Mesenchymal stem cell (in vitro differentiated cells and primary cell): ENCODE results near the gene AMN.

Experiments
- DNase-seq: peaks from one replicate; pipeline ENCODE4 v3.0.0-alpha.2; 2013
- H2AFZ ChIP-seq: one replicate; pipeline ENCODE4 v1.6.1; 2013; ENCODE audit warnings: low read depth, mild to moderate bottlenecking, control low read depth, inconsistent platforms, low read length, moderate library complexity
- H2AK5ac ChIP-seq: 2 replicates; pipeline ENCODE4 v1.6.1; 2013; ENCODE audit warnings: low read length, moderate library complexity, mild to moderate bottlenecking, inconsistent platforms; ENCODE audit not compliant: severe bottlenecking
- H2BK120ac ChIP-seq: one replicate; pipeline ENCODE4 v1.6.1; 2013; ENCODE audit warnings: low read depth, mild to moderate bottlenecking, inconsistent platforms, low read length, moderate library complexity
- H2BK12ac ChIP-seq, 2 experiments: one replicate each; pipeline ENCODE4 v1.6.1; 2013; ENCODE audit warnings: inconsistent platforms in 2 of 2, low read length in 2 of 2, mild to moderate bottlenecking in 2 of 2, moderate library complexity in 2 of 2, control low read depth in 1 of 2
- H2BK15ac ChIP-seq: one replicate; pipeline ENCODE4 v1.6.1; 2013; ENCODE audit warnings: mild to moderate bottlenecking, low read depth, inconsistent platforms; ENCODE audit not compliant: poor library complexity, severe bottlenecking
- H2BK5ac ChIP-seq: 2 replicates; pipeline ENCODE4 v1.6.1; 2013; ENCODE audit warnings: low read depth, mild to moderate bottlenecking, low read length, control low read depth, inconsistent platforms; ENCODE audit not compliant: poor library complexity, severe bottlenecking
- H3K14ac ChIP-seq, 2 experiments: one replicate each; pipeline ENCODE4 v1.6.1; 2013; ENCODE audit warnings: inconsistent platforms in 2 of 2, low read length in 2 of 2, control low read depth in 1 of 2, mild to moderate bottlenecking in 1 of 2, moderate library complexity in 1 of 2
- H3K18ac ChIP-seq, 2 experiments: one replicate each; pipeline ENCODE4 v1.6.1; 2013; ENCODE audit warnings: inconsistent platforms in 2 of 2, low read length in 2 of 2, control low read depth in 1 of 2, low read depth in 1 of 2, mild to moderate bottlenecking in 1 of 2
- H3K23ac ChIP-seq, 2 experiments: one replicate each; pipeline ENCODE4 v1.6.1; 2013; ENCODE audit warnings: inconsistent platforms in 2 of 2, low read length in 2 of 2, mild to moderate bottlenecking in 2 of 2, moderate library complexity in 2 of 2, control low read depth in 1 of 2
- H3K27ac ChIP-seq: 2 replicates; pipeline ENCODE4 v1.5.1; 2013; ENCODE audit warnings: mild to moderate bottlenecking, moderate library complexity, low read length, control low read depth, inconsistent platforms; ENCODE audit not compliant: poor library complexity, severe bottlenecking
- H3K27me3 ChIP-seq, 2 experiments: 2 replicates each; pipeline versions ENCODE4 v1.6.1 to v1.7.0; 2013; ENCODE audit warnings: low read length in 2 of 2, mild to moderate bottlenecking in 2 of 2, moderate library complexity in 2 of 2, control low read depth in 1 of 2, inconsistent platforms in 1 of 2; ENCODE audit not compliant: control insufficient read depth in 1 of 2, insufficient read depth in 1 of 2
- H3K36me3 ChIP-seq, 2 experiments: 2 replicates each; pipeline versions ENCODE4 v1.6.1 to v1.7.0; 2013; ENCODE audit warnings: low read length in 2 of 2, control low read depth in 1 of 2, inconsistent platforms in 1 of 2, low read depth in 1 of 2, mild to moderate bottlenecking in 1 of 2; ENCODE audit not compliant: insufficient read depth in 2 of 2, control insufficient read depth in 1 of 2
- H3K4ac ChIP-seq, 2 experiments: one replicate each; pipeline ENCODE4 v1.6.1; 2013; ENCODE audit warnings: inconsistent platforms in 2 of 2, low read length in 2 of 2, mild to moderate bottlenecking in 2 of 2, moderate library complexity in 2 of 2, control low read depth in 1 of 2, low read depth in 1 of 2
- H3K4me1 ChIP-seq: 2 replicates; pipeline ENCODE4 v1.6.1; 2013; ENCODE audit warnings: low read depth, low read length, control low read depth; ENCODE audit not compliant: control insufficient read depth, insufficient read depth
- H3K4me2 ChIP-seq: 2 replicates; pipeline ENCODE4 v1.6.1; 2013; ENCODE audit warnings: low read length, mild to moderate bottlenecking, inconsistent platforms; ENCODE audit not compliant: poor library complexity, severe bottlenecking
- H3K4me3 ChIP-seq, 2 experiments: 2 replicates each; pipeline versions ENCODE4 v1.5.1 to v1.7.0; 2013; ENCODE audit warnings: low read length in 2 of 2, mild to moderate bottlenecking in 2 of 2, control low read depth in 1 of 2, low read depth in 1 of 2; ENCODE audit not compliant: insufficient read depth in 1 of 2
- H3K79me1 ChIP-seq: replicated peaks from 2 replicates; pipeline ENCODE4 v1.6.1; 2013; ENCODE audit warnings: mild to moderate bottlenecking, control low read depth, low read length, inconsistent platforms; ENCODE audit not compliant: poor library complexity, severe bottlenecking
- H3K9ac ChIP-seq: 2 replicates; pipeline ENCODE4 v1.7.0; 2013; ENCODE audit warnings: mild to moderate bottlenecking, low read length, moderate library complexity
- H3K9me3 ChIP-seq: 2 replicates; pipeline ENCODE4 v1.7.0; 2013; ENCODE audit warnings: mild to moderate bottlenecking, low read length; ENCODE audit not compliant: control insufficient read depth
- H4K8ac ChIP-seq: one replicate; pipeline ENCODE4 v1.6.1; 2013; ENCODE audit warnings: inconsistent platforms, mild to moderate bottlenecking, low read length, moderate library complexity
- H4K91ac ChIP-seq: one replicate; pipeline ENCODE4 v1.6.1; 2013; ENCODE audit warnings: mild to moderate bottlenecking, low read length, inconsistent platforms
- WGBS: methylation state at CpG from one replicate; pipeline ENCODE4 v1.1.7; 2013; ENCODE audit warnings: mixed read lengths; 5-methylcytosine and 5-hydroxymethylcytosine counted together

AMN gene

DNA sequence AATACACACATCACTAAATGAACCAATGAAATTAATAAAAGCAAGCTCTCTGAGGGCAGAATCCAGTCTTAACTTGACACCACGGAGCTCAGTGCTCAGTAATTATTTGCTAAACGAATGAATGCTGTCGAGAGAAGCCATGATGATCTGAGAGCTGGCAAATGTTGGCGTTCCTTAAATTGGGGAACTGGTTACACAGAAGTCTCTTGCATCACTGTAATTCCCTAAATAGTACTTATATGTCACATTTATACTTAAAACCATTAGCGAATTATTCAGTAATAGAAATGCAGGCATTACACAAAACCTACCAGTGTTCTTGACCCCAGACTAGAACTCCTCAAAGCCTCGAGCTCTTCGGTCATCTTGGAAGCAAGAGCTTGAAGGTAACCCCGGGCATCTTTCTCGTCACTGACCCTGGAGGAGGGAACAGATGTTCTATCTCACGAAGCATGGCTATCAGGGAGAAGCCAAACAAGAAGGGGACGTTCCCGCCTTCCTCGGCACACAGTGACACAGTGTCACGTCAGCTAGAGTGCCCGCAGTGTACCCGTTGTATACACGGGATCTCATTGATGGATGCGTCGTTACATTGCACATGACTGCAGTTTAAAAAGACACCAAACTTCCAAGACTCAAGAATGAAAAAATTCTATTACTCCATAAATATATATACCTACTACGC is 43.6 kb downstream of the AMN start:
- Histone ChIP-seq H2AK5ac (no peak overlapping the region), H3K4me2 (no peak overlapping the region), H2BK12ac (no peak overlapping the region), H3K27ac (no peak overlapping the region), H3K9ac (no peak overlapping the region), H3K79me1 (peaks cover 34% of the 10 kb centered on the region), H3K4ac (no peak overlapping the region), H3K4me3 (no peak overlapping the region), H3K23ac (no peak overlapping the region), H4K8ac (no peak overlapping the region), H2AFZ (no peak overlapping the region), H3K14ac (no peak overlapping the region), H2BK15ac (no peak overlapping the region), H4K91ac (no peak overlapping the region), H3K36me3 (peaks cover 76 to 99% of the 10 kb centered on the region in 2 experiments), H2BK5ac (no peak overlapping the region), H3K4me1 (no peaks in the 10 kb centered on the region), H3K9me3 (no peaks in the 10 kb centered on the region), H3K18ac (no peak overlapping the region), H3K27me3 (no peaks in the 10 kb centered on the region), H2BK120ac (no peak overlapping the region)
- WGBS = 97% methylated on average over 19 of the region's 20 CpGs
- DNase-seq = no peak

DNA sequence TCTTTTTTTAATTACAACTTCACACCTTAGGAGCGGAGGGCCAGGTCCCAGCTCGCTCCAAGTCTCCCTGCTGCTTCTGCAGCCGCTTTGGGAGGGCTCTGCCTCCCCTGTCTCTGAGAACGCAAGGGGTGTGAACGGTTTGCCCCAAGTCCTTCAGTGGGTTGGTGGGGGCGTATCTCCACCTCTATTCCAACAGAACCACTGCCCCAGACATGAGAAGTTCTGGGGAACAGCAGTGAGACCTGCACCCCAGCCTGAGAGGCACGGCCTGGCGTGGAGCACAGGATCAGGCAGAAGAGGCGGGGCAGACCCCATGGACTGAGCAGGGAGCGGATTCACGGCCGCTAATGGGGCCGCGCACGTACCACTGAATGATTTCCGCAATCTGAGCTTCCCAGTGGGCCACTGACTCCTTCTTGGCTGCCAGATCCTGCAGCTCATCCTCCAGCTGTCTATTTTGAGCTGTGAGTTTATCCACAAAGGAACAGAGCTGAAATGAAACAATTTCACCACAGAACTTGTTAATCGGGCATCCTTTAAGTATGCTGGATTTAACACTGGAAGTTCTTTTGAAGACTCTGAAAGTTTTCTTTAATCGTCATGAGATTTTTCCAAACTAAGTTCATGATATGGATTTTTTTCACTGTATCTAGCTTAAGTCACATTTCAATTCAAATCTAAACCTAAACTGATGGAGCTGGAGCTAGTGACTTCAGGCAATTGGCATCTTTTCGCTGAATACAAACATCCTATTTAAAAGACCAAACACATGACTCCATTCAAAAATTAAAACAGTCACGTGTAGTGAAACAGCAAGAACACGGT is 44.4 kb downstream of the AMN start:
- H3K9me3 ChIP-seq = no peaks in the 10 kb centered on the region
- 94% methylated on average over 19 of the region's 21 CpGs for WGBS
- H2BK5ac ChIP-seq = no peak overlapping the region
- H3K23ac ChIP-seq = no peak overlapping the region
- no peak overlapping the region for H3K27ac ChIP-seq
- H3K4me2 ChIP-seq = no peak overlapping the region
- H4K8ac ChIP-seq = no peak overlapping the region
- no peak for DNase-seq
- H3K79me1 ChIP-seq = peaks cover 39% of the 10 kb centered on the region
- no peaks in the 10 kb centered on the region for H3K4me1 ChIP-seq
- H2AFZ ChIP-seq = no peak overlapping the region
- no peak overlapping the region for H2BK15ac ChIP-seq
- peaks cover 77 to 99% of the 10 kb centered on the region in 2 experiments for H3K36me3 ChIP-seq
- no peak overlapping the region for H3K18ac ChIP-seq
- H2AK5ac ChIP-seq = no peak overlapping the region
- H3K14ac ChIP-seq = no peak overlapping the region
- H2BK120ac ChIP-seq = no peak overlapping the region
- no peak overlapping the region for H3K4ac ChIP-seq
- no peaks in the 10 kb centered on the region for H3K27me3 ChIP-seq
- no peak overlapping the region for H2BK12ac ChIP-seq
- H3K9ac ChIP-seq = no peak overlapping the region
- no peak overlapping the region for H4K91ac ChIP-seq
- H3K4me3 ChIP-seq = no peak overlapping the region

DNA sequence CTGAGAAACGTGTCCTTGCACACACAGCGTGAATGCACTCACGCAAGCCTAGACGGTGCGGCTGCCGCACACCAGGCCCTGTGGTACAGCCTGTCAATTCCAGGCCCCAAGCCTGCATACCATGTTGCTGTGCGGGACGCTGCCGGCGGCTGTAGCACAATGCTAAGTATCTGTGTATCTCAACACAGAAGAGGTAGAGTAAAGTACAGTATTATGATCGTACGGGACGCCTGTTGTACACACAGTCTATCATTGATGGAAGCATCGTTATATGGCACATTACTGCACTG is 45.0 kb downstream of the AMN start:
- H2AK5ac ChIP-seq = no peak overlapping the region
- no peak overlapping the region for H3K27ac ChIP-seq
- no peak overlapping the region for H2BK12ac ChIP-seq
- no peak overlapping the region for H3K9ac ChIP-seq
- no peak overlapping the region for H3K4ac ChIP-seq
- H3K36me3 ChIP-seq = peaks cover 76 to 97% of the 10 kb centered on the region in 2 experiments
- H3K4me1 ChIP-seq = no peaks in the 10 kb centered on the region
- H3K4me3 ChIP-seq = no peak overlapping the region
- no peak overlapping the region for H3K14ac ChIP-seq
- 94% methylated on average over 14 of the region's 14 CpGs for WGBS
- H3K4me2 ChIP-seq = no peak overlapping the region
- no peak overlapping the region for H4K91ac ChIP-seq
- no peaks in the 10 kb centered on the region for H3K9me3 ChIP-seq
- no peak overlapping the region for H2BK15ac ChIP-seq
- peaks cover 37% of the 10 kb centered on the region for H3K79me1 ChIP-seq
- no peaks in the 10 kb centered on the region for H3K27me3 ChIP-seq
- H2BK120ac ChIP-seq = no peak overlapping the region
- no peak overlapping the region for H2BK5ac ChIP-seq
- no peak overlapping the region for H3K23ac ChIP-seq
- peak overlapping the region in 1 of 2 experiments; percentile 28 for H3K18ac ChIP-seq
- no peak overlapping the region for H2AFZ ChIP-seq
- DNase-seq = no peak
- no peak overlapping the region for H4K8ac ChIP-seq

DNA sequence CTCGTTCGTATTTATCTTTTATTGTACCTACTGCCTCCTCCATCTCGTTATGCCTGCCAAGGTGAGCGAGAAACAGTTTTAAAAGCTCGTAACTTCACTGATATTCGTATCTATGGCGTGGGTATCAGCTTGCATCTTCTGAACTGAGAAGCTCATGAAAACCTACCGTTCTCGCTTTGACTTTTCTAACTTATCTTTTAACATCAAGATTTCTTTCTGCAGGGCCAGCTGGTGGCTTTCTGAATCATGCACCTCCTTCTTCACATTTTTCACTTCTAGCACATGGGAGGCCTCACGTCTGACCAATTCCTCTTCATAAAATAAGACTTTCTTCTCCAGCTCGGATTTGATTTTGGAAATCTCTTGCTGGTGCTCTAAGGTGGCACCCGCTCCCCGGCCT is 45.8 kb downstream of the AMN start:
- Histone ChIP-seq H2BK120ac (no peak overlapping the region), H3K4ac (no peak overlapping the region), H3K9me3 (no peaks in the 10 kb centered on the region), H3K23ac (no peak overlapping the region), H2BK15ac (no peak overlapping the region), H2BK12ac (no peak overlapping the region), H3K14ac (no peak overlapping the region), H3K4me3 (no peak overlapping the region), H3K79me1 (peaks cover 39% of the 10 kb centered on the region), H3K18ac (no peak overlapping the region), H3K9ac (no peak overlapping the region), H2AK5ac (no peak overlapping the region), H4K91ac (no peak overlapping the region), H3K4me2 (no peak overlapping the region), H3K27ac (no peak overlapping the region), H4K8ac (no peak overlapping the region), H3K27me3 (no peaks in the 10 kb centered on the region), H2BK5ac (no peak overlapping the region), H3K4me1 (no peaks in the 10 kb centered on the region), H2AFZ (no peak overlapping the region), H3K36me3 (peaks cover 77 to 97% of the 10 kb centered on the region in 2 experiments)
- no peak for DNase-seq
- 98% methylated on average over 13 of the region's 13 CpGs for WGBS
